ENCODE data around the gene TBC1D20. TPM values are rescaled to one million over a fixed set of nuclear protein-coding genes. Genes with fewer than 3 reads are reported as not detected.

The TBC1D20 gene, protein sequence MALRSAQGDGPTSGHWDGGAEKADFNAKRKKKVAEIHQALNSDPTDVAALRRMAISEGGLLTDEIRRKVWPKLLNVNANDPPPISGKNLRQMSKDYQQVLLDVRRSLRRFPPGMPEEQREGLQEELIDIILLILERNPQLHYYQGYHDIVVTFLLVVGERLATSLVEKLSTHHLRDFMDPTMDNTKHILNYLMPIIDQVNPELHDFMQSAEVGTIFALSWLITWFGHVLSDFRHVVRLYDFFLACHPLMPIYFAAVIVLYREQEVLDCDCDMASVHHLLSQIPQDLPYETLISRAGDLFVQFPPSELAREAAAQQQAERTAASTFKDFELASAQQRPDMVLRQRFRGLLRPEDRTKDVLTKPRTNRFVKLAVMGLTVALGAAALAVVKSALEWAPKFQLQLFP
- polyA plus RNA-seq (2012; ENCODE audit: insufficient read length, low read depth) = 33.0 TPM

DNA sequence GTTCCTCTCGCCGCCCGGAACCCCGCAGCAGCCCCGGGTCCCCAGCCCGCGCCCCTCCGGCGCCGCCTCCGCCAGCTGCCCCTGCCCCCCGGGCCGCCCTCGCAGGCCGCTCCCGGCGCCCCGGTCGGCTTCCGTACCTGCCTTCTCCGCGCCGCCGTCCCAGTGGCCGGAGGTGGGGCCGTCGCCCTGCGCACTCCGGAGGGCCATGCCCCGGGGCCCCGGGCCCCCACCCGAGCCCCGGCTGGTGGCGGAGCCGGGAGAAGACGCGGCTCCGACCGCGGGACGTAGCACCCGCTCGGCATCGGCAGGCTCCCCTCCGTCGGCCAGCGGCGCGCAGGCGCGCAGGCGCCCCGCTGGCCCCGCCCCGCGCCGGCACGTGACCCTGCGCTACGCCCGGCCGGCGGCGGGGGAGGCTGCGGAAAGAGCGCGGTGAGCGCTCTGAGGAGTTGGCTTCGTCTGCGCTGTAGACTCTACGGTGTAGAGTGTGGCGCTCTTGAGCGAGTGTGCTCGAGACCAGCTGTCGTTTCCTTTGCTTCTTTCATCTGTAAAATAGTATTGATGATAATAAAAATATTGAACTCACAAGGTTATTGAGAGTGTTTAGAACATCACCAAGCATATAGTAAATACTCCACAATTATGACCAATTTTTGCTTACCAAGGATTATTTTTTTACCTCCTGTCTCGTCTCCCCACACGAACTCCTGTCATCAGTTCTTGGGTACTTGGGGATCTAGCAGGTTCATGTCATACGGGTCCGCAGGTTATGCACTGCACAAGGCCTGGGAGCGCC is at the start of gene TBC1D20:
TBC1D20 (minus strand) TSS at position 335 of the 793 bp plus-strand sequence; CDS start at position 207, 128 bp downstream.
- TF ChIP-seq, protein P1, sequence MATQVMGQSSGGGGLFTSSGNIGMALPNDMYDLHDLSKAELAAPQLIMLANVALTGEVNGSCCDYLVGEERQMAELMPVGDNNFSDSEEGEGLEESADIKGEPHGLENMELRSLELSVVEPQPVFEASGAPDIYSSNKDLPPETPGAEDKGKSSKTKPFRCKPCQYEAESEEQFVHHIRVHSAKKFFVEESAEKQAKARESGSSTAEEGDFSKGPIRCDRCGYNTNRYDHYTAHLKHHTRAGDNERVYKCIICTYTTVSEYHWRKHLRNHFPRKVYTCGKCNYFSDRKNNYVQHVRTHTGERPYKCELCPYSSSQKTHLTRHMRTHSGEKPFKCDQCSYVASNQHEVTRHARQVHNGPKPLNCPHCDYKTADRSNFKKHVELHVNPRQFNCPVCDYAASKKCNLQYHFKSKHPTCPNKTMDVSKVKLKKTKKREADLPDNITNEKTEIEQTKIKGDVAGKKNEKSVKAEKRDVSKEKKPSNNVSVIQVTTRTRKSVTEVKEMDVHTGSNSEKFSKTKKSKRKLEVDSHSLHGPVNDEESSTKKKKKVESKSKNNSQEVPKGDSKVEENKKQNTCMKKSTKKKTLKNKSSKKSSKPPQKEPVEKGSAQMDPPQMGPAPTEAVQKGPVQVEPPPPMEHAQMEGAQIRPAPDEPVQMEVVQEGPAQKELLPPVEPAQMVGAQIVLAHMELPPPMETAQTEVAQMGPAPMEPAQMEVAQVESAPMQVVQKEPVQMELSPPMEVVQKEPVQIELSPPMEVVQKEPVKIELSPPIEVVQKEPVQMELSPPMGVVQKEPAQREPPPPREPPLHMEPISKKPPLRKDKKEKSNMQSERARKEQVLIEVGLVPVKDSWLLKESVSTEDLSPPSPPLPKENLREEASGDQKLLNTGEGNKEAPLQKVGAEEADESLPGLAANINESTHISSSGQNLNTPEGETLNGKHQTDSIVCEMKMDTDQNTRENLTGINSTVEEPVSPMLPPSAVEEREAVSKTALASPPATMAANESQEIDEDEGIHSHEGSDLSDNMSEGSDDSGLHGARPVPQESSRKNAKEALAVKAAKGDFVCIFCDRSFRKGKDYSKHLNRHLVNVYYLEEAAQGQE (IDR thresholded peaks at IDR 0.05; ENCODE audit: insufficient read depth in 1 of 2, low read depth in 2 of 2, low read length in 2 of 2) = no peak; a peak in 1 of 4 replicates
- peak; percentile 83 for TF ChIP-seq TAF1 (IDR thresholded peaks at IDR 0.05; ENCODE audit: borderline replicate concordance, insufficient read depth, low read length)
- TF ChIP-seq SIN3A (IDR thresholded peaks at IDR 0.05; ENCODE audit: borderline replicate concordance, insufficient read depth, low read length) = no peak
- TF ChIP-seq POLR2AphosphoS5 (IDR thresholded peaks at IDR 0.05; ENCODE audit: low read depth, low read length) = peak; percentile 71
- peak; percentile 23 for TF ChIP-seq FOXP2 (optimal IDR thresholded peaks at IDR 0.05; ENCODE audit: borderline replicate concordance, extremely low read depth, extremely low read length, insufficient read depth)

DNA sequence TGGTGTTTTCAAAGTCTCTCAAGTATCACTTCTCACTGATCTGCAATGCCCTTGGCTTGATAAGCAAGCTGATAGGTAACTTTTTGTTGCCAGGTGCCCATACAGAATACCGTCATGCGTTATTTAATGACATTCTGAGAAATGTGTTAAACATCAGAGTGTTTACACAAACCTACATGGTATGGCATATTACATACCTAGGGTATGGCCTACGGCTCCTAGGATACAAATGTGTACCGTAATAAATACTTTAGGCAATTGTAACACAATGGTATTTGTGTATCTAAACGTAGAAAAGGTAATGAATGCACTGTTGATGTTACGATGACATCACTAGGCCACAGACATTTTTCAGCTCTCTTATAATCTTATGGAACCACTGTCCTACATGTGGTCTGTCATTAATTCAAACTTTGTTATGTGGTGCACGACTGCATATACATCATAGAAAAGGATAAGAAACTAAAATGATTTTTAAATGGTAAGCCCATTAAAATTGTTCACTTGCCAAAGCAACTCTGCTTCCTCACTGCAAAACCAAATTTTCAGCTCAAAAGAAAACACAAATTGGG is 45.5 kb upstream of the TBC1D20 start:
- TF ChIP-seq TAF1 (IDR thresholded peaks at IDR 0.05; ENCODE audit: borderline replicate concordance, insufficient read depth, low read length) (no peak), FOXP2 (optimal IDR thresholded peaks at IDR 0.05; ENCODE audit: borderline replicate concordance, extremely low read depth, extremely low read length, insufficient read depth) (no peak), SIN3A (IDR thresholded peaks at IDR 0.05; ENCODE audit: borderline replicate concordance, insufficient read depth, low read length) (no peak), POLR2AphosphoS5 (IDR thresholded peaks at IDR 0.05; ENCODE audit: low read depth, low read length) (no peak)
- TF ChIP-seq, protein P1 (IDR thresholded peaks at IDR 0.05; ENCODE audit: insufficient read depth in 1 of 2, low read depth in 2 of 2, low read length in 2 of 2) = no peak

DNA sequence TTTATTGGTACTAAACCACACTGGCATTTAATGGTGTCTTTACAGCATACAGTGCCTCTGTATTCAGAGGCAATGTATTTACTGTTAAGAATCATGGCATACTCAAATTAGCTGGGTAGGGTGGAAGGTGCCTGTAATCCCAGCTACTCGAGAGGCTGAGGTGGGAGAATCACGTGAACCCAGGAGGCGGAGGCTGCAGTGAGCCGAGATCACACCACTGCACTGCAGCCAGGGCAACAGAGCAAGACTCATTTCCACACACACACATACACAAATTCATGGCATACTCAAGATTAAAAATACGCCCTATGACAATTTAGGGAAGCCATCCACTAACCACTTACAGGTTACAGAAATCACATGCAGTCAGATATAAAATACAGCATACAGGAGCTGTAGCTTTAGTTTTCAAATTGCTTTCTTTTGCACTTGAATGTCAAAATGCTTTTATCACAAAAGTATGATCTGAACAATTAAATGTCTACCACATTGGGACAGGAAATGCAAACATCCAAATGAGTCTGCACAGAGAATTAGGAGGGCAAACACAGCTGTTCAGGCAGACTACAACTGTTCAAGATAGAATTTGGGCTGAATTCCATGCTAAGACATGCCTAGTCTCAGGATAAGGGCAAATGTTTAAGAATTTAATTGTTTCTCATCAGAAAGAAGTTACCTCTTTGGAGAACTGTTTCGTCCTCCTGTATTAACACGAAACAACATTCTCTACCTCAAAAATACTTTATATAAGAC is 44.8 kb upstream of the TBC1D20 start:
- TF ChIP-seq TAF1 (IDR thresholded peaks at IDR 0.05; ENCODE audit: borderline replicate concordance, insufficient read depth, low read length) (no peak), POLR2AphosphoS5 (IDR thresholded peaks at IDR 0.05; ENCODE audit: low read depth, low read length) (no peak), FOXP2 (optimal IDR thresholded peaks at IDR 0.05; ENCODE audit: borderline replicate concordance, extremely low read depth, extremely low read length, insufficient read depth) (no peak), SIN3A (IDR thresholded peaks at IDR 0.05; ENCODE audit: borderline replicate concordance, insufficient read depth, low read length) (no peak)
- TF ChIP-seq, protein P1 (IDR thresholded peaks at IDR 0.05; ENCODE audit: insufficient read depth in 1 of 2, low read depth in 2 of 2, low read length in 2 of 2) = no peak

DNA sequence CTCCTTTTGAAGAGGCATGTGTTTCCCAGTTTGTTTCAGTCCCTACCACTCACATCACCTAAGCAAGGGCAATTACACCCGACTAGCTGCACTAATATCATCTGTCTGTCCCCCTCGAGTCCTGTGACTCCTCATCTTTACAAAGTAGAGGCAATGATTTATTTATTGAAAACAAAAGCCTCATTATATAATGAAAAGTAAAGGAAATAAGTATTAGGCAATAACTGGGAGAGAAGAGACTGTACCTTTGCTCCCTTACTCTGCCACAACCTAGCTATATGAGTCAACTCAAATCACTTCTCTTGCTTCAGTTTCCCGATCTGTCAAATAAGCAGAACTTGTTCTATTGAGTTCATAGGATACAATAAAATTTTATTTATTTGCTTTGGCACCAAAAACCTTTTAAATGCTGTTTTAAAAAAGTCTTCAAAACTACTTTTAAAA is 42.3 kb upstream of the TBC1D20 start:
- TF ChIP-seq SIN3A (IDR thresholded peaks at IDR 0.05; ENCODE audit: borderline replicate concordance, insufficient read depth, low read length) (no peak), FOXP2 (optimal IDR thresholded peaks at IDR 0.05; ENCODE audit: borderline replicate concordance, extremely low read depth, extremely low read length, insufficient read depth) (no peak), TAF1 (IDR thresholded peaks at IDR 0.05; ENCODE audit: borderline replicate concordance, insufficient read depth, low read length) (no peak), POLR2AphosphoS5 (IDR thresholded peaks at IDR 0.05; ENCODE audit: low read depth, low read length) (no peak)
- TF ChIP-seq, protein P1 (IDR thresholded peaks at IDR 0.05; ENCODE audit: insufficient read depth in 1 of 2, low read depth in 2 of 2, low read length in 2 of 2) = no peak

Data from PFSK-1 (cell line).